ENCODE data around the gene N4BP2L2.

DNA sequence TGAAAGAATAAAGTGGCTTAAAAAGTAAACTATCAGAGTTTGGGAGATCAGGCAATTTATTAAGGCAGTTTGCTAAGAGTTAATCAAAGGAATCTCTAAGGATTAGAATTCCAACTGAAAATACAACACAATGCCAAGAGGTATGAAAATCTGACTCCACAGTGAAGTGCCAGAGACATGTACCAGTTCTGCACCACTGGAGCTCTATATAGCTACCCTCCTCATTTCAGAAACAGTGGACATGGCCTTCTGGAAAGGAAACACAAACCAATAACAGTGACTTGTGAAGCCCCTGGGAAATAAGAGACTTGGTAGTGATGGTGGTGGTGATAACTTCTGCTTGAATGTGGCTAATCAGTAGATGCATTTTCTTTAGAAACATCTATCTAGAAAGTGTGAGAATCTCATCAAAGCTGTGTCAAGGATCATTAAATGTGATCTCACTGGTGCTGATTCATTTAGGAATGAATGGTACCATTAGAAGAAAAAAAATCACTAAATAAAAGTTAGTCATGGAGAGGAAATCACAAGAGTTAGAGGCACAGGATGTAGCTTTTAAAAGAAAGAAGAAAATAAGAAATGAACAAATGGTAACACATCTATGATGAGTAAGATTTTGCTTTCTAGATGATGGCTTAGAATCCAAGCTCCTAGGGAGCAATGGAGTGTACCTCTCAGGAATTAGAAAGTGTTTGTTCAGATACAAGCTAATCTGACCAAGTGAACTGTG, 90.5 kb downstream of the N4BP2L2 start:
- TF ChIP-seq GATA3 (IDR thresholded peaks at IDR 0.05; ENCODE audit: low read depth, low read length) (no peak), GATA2 (IDR thresholded peaks at IDR 0.05; ENCODE audit: low read depth, low read length) (no peak)

Measured in SH-SY5Y (cell line).